T-helper 1 cell treated with Interleukin-12 subunit alpha and Interleukin-12 subunit beta and Interleukin-4 antibody, amounts not matched to agents 30 μg/mL and 1 μg/mL, for 36 hours (primary cell): Measurements from ENCODE around the gene TBC1D4.
"Not testable (repeated sequence)": the region's sequence is repeated elsewhere in the genome, so short reads cannot be mapped to it uniquely, and the experiment has no call there.

ENCODE experiments used
- H3K27ac Mint-ChIP-seq: one replicate; pipeline ENCODE4 v1.8.0; 2021; ENCODE audit warnings: mild to moderate bottlenecking, mixed read lengths
- H3K27me3 Mint-ChIP-seq: one replicate; pipeline ENCODE4 v1.8.0; 2021; ENCODE audit warnings: low read depth, mixed read lengths
- H3K36me3 Mint-ChIP-seq: one replicate; pipeline ENCODE4 v1.8.0; 2021; ENCODE audit warnings: low read depth, mixed read lengths
- H3K4me1 Mint-ChIP-seq: one replicate; pipeline ENCODE4 v1.8.0; 2021; ENCODE audit warnings: low read depth, mixed read lengths
- H3K4me3 Mint-ChIP-seq: one replicate; pipeline ENCODE4 v1.8.0; 2021; ENCODE audit warnings: mild to moderate bottlenecking, moderate library complexity, mixed read lengths
- H3K9me3 Mint-ChIP-seq: one replicate; pipeline ENCODE4 v1.8.0; 2021; ENCODE audit warnings: mixed read lengths

The TBC1D4 gene

DNA sequence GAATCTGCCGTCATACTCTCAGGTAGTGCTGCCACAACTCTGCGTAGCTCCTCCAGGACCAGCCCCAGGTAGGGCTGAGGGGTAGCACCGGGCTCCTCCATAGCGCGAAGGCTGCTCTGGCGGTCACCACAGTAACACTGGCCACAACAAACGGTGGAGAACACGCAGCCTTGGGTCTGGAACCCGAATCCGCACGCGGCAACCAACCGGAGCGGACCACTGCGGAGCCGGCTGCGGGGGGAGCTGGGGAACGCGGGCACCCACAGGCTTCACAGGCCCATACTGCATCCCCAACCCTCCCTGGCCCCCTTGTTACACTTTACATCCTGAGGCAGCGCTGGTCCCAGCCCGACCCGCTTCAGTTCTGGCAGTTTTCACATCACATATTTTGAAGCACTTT, 241.7 kb downstream of the TBC1D4 start:
- not testable (repeated sequence) for H3K4me3 Mint-ChIP-seq, H3K36me3 Mint-ChIP-seq, H3K27me3 Mint-ChIP-seq, H3K4me1 Mint-ChIP-seq, H3K27ac Mint-ChIP-seq
- peaks cover 17% of the 10 kb centered on the region for H3K9me3 Mint-ChIP-seq

DNA sequence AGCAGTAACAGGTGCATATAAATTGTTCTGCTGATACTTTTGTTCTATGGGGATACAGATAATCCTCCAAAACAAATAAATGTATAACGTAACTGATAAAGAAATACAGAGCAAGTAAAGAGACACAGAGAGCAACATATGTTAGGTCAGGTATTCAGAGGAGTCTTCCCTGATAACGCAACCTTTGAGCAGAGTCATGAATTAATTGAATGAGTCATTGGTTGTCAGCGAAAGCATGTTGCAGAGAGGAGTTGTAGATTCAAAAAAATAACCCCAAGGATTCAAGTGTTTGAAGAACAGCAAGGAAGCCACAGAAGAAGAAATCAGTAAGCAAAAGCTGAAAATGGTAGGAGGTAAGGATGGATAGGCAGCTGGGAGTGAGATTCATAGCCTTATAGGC, 245.2 kb downstream of the TBC1D4 start:
- no peak overlapping the region for H3K27ac Mint-ChIP-seq
- H3K9me3 Mint-ChIP-seq, result peaks cover 12% of the 10 kb centered on the region
- no peaks in the 10 kb centered on the region for H3K4me1 Mint-ChIP-seq
- H3K4me3 Mint-ChIP-seq, result no peak overlapping the region
- H3K36me3 Mint-ChIP-seq, result no peaks in the 10 kb centered on the region
- H3K27me3 Mint-ChIP-seq, result peaks cover 4% of the 10 kb centered on the region
